B cell (primary cell): ENCODE measurements around the gene MMP1.

Experiments
- CTCF ChIP-seq: fragments of 200-600 bp; IDR thresholded peaks from one replicate; pipeline ENCODE4 v1.8.0; 2022; ENCODE audit warnings: antibody characterized with exemption, mild to moderate bottlenecking
- EZH2 ChIP-seq: IDR thresholded peaks from 2 replicates; pipeline ENCODE4 v1.6.1; 2012; ENCODE audit warnings: borderline replicate concordance, low read depth, mild to moderate bottlenecking, moderate library complexity, low read length; ENCODE audit not compliant: insufficient read depth, poor library complexity, severe bottlenecking

DNA sequence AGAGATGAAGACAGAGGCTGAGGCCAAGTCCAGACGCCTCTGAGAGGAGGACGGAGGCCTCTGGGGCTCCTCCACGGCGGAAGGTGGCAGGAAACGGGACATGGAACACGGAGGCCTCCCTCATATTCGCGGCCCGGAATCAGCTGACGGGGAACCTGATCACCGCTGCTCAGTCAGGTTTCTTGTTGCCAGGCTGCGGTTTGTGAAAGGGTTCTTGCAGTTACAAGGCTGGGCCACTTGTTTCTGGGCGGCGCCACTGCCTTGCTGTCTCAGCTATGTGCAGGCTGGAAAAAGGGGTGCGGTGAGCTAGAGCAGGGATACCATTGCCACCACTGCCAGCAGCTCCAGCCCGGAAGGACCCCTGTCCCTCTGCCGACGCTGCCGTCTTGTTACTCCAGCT is 10.0 kb upstream of the MMP1 start:
- no peak for TF ChIP-seq CTCF
- no peak for TF ChIP-seq EZH2
